8988T (cell line): Measurements from ENCODE around the gene SSTR5.

Source experiments
- DNase-seq: peaks from one replicate; pipeline ENCODE4 v3.0.0; 2011

Gene SSTR5

DNA sequence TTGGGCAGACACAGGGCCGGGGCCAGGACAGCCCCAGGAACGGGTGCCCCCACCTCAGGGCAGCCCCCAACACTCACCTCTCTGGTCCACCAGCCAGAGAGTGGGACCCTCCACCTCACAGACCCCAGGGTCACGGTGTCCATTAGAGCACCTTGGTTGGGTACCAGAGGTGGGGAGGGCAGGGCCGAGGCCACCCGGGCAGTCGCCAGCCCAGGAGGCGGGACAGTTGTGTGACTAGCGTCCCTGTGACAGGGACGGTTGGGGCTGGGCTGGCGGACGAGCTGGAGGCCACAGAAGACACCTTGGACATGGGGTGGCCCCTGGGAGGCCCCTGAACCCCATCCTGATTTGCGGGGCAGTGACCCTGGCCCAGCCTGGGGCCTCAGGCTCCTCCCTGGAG lies 35.2 kb downstream of the SSTR5 start:
- DNase-seq = no peak

DNA sequence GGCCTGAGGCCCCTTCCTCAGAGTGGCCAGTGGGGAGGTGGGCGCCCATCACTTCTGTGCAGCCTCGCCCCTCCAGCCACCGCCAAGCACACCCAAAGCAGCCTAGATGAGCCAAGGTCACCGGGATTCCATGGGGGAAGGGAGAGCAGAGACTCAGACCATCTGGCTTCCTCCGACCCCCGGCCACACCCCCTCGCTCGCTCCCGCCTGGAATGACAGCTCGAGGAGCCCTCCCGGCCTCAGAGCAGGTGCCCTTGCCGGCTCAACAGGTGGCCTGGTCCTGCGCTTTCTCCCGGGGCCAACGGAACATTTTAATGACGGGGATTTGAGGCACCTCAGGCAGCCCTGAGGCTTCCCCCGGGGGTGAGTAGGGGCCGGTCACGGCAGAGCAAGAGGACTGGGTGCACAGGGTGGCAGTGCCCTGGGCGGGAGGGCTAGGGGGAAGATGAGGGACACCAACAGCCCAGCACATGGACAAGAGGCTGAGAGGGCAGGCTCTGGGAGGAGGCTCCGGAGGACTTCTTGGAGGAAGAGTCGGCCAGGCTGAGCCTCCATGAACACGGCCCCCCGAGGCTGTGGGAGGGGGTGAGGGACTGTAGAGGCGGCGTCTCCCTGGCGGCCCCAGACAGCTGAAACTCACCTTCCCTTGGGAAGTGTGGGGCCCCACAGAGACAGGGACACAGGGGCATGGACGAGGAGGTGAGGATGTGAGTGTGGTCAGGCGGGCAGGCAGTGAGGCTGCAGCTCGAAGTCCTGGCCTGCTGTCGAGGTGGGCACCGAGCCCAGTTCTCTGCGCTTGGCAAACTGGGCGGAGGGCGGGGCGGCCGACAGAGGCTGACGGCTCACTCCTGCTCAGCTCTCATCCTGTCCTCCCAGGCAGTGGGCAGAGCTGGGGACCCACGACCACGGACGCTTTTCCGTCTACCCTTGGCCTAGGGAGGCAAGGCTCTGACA lies 36.0 kb downstream of the SSTR5 start:
- no peak for DNase-seq

DNA sequence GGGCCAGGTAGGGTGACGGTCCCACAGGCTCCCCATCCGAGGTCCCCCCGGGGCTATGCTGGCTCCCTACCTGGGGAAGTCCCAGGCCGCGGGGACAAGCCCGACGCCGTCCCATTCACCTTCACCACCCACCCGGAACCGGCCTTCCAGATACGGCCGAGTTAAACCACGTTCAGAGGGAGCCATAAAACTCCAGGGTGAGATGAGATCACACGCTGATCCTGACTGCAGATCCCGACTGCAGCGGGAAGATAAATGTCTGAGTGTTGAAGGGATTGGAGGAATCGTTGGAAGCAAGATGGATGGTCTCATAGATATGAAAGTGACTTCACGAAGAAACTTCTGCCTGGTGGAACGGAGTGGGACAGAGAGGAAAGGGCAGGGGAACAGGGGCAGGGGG lies 37.1 kb downstream of the SSTR5 start:
- no peak for DNase-seq

DNA sequence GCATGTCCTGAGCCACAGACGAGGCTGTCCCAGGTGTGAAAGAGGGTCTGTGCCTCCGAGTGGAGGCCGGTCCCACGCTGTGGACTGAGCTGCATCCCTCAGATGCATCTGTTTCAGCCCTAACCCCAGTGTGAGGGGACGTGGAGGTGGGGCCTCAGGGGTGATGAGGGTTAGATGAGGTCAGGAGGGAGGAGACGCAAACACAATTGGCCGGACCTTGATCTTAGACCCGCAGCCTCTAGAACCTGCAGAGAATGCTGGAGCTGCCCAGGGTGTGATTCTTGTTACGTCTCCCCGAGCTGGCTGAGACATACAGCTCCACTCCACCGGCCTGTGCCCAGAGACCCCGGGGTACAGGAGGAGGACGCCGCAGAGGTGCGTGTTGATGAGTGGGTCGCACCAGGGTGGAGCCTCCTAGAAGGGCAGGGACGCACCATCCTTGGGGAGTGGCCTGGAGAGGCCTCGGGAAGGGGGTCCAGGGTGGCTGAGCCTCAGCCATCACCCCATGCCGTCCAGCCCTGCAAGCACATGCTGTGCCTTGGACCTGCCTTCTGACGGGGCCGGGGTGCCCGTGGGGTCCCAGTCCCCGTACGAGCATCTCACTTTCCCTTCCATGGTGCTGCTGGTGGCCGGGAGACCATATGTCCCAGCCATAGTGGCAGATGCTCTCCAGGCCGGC lies 40.1 kb downstream of the SSTR5 start:
- no peak for DNase-seq

DNA sequence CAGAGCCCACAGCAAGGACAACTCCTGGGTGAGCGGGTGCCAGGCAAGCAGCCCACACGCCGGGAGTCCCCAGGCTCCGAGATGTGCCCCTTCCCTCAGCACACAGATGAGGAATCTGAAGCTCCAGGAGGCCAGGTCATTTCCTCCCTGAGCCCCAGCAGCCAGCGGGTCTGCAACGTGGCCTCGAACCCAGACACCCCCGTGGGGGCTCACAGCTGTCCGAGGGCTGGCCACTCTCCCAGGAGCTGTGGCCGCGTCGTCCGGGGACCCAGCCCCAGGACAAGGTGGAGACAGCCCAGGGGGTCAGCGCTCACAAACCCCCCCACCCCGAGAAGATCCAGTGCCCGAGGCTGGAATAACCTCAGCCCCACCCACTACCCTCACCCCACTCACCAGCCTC lies 40.9 kb downstream of the SSTR5 start:
- no peak for DNase-seq

DNA sequence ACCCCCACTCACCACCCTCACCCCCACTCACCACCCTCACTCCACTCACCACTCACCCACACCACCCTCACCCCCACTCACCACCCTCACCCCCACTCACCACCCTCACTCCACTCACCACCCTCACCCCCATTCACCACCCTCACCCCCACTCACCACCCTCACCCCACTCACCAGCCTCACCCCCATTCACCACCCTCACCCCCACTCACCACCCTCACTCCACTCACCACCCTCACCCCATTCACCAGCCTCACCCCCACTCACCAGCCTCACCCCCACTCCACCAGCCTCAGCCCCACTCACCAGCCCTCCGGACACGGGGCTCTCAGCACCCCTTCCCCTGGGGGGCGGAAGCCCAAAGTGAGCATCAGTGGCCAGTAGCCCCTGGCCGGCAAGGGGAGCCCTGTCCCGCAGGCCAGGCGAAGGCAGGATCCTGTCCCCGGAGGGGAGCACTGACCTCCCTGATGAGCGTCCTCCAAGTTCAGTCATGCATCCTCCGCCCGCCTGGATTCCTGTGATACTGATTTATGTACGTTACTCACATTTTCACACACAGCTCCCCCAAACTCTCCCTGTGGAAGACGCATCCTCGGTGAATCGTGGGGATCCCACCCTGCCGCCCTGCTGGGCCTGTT lies 41.5 kb downstream of the SSTR5 start:
- DNase-seq = no peak

DNA sequence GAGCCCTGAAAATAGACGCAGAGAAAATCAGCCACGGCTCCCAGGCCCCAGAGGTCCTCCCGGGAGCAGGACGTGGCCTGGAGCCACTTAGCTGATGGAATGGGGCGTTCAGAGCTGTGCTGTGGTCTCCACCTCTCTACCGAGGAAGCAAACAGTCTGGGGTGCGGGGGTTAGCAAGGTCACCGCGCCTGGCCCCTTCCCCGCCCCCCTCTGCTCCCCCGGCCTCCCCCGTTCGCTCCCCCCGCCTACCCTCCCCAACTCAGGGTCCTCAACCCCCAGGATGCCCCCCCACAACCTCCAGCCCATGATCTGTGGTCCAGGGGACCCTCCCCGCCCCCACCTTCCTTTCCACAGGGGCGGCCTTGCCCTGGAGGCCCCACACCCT lies 44.1 kb downstream of the SSTR5 start:
- no peak for DNase-seq

DNA sequence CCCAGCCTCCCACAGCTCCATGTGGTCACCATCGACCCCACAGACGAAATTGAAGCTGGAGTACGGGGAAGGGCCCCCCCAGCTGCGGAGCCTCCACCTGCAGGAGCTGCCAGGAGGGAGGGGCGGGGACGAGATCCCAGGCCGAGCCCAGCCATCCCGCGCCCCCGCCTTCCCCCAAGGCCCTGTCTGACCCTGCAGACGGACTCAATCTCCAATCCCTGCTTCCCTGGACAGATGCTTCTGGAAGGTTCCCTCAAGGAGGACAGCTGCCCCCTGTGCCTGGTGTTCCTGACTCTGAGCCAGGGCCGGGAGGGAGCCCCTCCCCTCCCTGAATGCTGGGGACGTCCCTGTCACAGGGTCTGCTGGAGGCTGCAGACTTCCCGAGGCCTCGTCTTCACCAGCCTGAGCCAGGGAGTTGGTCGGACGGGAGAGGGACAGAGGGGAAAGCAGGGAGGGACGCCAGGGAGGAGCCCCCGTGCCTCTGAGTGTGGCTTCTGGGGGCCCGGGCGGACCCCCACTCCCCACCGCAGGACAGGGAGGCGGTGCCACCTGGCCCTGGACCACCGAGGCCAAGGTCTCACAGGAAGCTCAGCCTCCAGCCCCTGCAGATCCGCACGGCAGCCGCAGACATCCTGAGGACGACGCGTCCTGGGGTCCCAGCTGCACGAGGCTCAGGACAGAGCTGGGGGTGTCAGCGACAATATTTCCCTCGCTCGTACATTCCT lies 44.8 kb downstream of the SSTR5 start:
- DNase-seq = no peak

DNA sequence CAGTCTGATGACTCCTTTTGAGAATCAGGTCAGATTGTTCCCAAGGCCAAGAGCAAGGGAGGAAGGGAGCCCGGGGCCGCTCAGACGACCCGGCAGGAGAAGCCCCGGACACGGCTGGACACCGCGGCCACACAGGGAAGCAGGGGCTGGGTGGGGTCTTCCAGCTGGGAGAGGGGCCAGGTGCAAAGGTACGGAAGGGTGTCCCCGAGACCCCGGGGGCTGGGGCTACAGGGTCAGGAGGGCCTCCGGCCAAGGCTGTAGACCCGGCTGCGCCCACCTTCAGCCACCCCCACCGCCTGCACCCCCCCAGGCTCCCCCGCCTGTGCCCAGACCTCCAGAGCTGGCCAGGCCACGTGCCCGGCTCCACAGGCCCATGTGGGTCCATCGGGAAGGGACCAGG lies 45.4 kb downstream of the SSTR5 start:
- no peak for DNase-seq

DNA sequence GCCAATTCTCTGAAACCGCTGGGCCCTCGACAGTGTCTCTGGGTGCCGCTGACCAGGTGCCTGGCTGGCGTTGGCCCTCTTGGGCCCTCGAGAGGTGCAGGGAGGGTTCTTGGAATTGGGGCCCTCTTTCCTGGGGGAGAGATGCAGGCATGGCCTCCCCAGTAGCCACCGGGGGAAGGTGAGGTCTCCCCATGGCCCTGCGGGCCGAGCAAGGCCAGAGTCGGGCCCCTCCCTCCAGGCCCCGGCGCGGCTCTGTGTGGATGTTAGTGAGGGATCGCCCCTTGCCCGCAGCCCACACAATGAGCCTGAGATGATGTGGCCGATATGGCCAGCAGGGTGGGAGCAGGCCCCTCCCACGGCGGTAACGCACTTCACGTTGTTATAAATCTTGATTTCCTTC lies 46.6 kb downstream of the SSTR5 start:
- no peak for DNase-seq

DNA sequence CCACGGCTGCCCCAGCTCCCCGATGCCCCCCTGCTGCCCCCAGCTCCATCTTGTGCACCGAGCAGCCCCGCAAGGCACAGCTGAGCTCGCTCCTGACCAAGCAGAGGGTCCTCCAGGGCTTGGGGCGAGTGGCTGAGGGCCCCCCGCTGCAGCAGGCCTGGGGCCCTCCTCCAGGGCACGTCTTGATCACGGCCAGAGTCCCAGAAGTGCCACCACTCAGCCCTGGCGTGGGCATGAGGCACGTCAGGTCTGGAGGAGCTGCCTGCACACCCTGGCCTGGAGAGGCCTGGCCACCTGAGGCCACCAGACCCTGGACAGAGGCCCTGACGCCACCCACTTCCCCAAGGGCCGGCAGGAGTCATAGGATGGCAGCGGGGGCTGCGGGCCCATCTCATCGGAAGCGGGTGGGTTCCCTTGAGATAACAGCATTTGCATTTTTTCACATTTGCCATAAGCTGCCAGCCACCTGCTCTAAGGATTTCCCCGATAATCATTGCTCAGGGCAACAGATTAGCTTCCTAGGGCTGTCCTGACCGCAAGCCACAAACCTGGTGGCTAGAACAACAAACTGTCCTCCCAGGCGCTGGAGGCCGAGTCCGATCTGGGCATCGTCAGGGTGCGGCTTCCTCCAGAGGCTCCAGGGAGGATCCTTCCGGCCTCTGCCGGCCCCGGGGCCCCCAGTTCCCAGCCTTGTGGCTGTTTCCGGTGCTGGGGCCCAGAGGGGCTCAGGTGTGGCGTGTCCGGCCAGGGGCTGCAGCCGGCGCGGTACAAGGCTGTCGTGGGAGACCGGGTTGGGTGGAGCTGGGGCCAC lies 47.4 kb downstream of the SSTR5 start:
- no peak for DNase-seq

DNA sequence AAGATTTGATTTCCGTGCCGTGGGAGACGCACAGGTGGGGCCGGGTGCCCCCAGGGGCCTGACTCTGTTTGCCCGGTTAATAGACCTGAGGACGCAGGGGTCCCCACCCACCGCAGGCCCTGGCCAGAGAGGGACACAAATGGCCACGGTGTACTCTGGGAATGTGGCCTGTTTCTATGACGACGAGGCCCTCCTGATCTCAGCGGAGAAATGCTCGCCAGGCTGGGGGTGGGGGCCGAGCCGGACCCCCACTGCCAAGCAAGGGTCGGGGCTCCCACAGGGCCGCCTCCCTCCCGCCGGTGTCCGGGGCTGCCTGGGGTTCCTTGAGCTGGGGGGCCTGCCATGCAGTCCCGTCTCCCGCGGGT lies 48.0 kb downstream of the SSTR5 start:
- no peak for DNase-seq

DNA sequence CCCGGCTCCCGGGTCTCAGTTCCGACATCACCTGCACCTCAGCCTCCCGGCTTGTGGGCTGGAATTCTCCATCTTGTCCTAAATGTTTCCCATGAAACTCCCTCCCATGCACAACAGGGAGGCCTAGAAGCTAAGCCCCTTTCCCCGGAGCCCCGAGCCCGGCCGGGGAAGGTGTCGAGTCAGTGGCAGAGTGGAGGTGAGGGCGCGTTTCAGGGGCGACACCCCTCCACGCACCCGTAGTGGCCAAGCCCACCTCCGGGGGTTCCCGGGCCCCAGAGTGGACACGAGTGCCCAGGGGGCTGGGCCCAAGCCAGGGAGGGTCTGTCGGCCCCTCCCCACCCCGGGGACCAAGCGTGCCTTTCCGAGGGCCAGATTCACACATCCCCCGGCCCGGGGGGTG lies 48.5 kb downstream of the SSTR5 start:
- no peak for DNase-seq

DNA sequence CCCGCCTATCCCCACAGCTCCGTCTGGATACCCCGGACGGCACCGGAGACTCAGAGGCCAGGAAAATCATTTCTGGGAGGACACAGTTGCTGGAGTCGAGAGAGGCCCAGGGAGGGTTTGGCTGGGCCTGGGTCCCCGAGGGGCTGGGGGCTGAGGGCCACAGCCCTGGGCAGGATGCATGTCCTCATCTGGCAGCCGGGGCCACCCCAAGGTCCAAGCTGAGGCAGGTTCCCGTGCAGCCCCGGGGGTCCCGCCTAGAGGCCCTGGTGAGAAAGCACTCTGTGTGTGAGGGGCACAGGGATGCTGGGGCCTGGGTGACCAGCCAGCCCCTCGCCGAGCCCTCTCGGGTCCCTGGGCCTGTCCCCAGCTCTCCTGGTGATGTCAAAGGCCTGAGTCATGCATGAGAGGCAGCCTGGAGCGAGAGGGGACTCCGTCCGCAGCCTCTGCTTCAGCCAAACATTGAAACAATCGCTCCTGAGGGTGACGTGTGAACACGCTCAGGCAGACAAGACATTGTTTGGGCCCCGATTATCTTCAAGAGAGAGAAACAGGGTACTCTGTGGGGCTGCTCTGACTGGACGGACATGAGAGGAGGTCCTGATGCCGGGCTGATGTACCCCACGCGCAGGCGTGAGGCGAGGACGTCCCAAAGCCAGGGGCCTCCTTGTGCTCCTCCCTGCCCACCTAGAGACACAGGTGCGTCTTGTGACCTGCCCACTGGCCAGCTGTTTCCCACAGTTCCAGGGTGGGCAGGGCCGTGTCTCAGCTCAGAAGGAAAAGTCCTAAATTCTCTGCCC lies 49.3 kb downstream of the SSTR5 start:
- DNase-seq = no peak

DNA sequence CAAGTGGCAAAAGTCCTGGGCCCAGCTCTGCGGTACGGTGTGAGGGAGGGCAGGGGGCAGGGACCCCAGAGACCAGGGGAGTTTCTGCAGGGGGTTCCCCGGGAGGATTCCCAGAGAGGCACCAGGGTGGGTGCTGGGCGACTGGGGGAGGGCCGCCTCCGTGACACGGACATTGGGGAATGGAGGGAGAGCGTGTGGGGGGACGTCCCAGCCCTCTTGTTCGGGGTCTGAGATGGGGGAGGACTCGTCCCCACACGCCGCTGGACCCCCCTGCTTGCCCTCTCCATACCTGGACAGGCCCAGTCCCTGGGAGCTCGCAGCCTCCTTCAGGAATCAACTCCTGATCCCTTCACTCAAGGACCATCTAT lies 49.8 kb downstream of the SSTR5 start:
- no peak for DNase-seq

DNA sequence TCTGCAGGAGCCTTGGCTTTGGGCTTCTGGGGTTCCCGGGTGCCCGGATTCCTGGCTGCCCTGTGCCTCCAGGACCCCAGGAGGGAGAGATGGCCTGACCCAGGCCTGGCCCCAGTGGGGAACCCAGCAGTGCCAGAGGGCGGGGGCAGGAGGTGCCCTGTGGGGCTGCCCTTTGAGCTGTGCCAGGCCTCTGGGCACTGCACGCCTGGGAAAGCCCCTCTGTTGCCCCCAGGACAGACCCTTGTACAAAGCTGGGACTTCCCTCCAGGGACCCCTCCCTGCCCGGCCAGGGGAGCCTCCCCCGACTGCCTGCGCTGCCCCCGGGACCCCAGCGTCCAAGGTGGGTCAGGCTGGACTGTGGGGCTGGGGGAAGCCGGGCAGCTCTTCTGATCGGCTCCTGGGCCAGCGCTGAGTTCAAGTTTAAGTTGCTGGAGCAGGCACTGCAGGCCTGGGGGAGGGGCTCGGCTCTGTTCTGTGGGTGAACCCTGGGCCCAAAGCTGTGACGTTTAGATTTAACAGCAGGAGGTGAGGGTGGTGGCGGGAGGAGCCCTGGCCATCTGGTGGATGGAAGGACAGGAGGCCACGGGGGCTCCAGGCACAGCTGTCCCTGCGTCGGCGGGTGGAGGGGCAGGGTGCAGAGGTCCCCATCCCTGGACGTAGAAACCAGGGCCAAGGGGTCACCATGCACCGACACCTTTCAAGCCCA lies 51.1 kb downstream of the SSTR5 start:
- DNase-seq = no peak

DNA sequence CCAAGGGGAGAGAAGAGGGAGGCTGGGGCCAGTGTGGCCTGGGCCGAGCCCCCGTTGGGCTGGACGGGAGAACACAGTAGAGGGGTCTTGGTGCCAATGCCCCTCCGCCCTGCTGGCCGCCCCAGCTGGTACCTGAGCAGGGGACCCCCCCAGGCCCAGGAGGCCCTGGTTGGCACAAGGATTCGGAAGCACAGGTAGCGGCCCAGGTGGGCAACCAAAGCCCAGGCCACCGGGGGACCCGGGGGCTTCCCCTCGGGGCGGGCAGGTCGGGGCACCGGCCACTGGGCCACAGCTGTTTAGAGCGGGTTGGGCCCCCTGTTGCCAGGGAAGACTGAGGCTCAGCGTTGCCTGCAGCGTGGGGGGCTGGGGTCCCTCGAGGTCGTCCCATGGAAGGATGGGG lies 51.7 kb downstream of the SSTR5 start:
- DNase-seq = no peak

DNA sequence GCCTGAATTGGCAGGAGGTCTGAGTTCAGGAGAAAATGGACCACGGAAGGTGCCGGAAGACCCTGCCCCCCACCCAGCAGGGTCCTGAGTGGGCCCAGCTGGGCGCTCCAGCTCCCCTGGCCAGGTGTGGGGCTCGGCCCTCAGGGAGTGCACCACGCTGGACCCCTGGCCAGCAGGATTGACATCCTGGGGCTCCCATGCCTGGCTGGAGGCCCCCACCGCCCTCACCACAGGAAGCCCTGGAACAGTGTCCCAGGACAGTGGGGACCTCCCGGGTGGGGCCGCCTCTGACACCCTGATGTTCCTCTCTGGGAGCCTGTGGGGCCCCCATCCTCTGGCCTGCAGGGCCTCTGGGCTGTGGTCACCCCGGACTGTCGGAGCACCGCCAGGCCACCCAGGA lies 52.2 kb downstream of the SSTR5 start:
- no peak for DNase-seq

DNA sequence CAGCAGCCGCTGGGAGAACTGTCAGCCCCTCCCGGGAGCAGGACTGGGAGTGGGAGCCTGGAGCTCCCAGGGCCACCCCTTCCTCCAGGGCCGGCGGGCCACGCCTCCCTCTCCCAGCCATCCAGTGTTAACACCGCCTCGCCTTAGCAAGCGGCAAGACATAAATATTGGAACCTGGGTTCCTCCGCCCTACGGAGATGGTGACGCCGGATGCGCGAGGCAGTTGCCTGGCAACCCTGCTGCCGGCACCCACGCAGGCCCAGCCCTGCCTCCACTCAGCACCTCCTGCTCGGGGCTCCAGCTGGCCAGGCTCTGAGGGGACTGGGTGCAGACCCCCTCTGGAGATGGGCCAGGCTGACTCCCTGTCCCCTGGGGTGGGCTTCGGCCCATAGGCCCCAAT lies 52.9 kb downstream of the SSTR5 start:
- no peak for DNase-seq

DNA sequence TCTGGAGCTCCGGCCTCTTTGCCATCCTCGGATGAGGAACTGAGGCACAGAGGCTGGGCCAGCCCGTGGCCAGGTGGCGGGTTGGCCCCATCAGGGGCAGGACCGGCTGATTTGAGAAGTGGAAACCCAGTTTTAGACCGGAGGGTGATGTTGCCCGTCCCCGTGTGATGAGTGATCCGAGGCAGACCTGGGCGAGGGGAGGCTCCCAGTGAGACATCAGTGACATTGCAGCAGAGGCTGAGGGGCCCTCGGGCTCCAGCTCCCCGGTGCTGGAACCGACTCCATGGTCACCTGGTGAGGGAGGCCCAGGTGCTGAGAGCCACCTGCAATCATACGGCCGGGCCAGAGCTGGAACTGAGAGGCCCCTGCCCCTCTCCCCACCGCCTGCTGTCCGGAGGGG lies 53.5 kb downstream of the SSTR5 start:
- DNase-seq = no peak

DNA sequence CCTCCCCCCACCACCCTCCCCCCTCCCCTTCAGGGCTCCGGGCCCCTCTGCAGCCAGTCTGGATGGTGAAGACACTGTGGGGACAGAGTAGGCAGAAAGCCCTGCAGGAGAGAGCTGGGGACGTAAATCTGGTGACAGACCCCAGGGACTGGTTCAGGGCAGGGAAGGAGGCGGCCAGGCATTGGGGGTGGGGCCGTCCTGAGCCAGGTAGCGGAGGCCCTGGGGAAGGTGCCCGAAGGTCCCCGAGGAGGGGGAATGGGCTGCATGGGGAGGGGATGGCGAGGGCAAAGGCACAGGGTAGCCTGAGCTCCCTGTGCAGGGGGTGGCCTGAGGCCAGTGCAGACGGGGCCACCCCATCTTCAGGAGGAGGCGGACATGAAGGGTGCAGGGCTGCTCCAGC lies 54.0 kb downstream of the SSTR5 start:
- no peak for DNase-seq
